Measurements from ENCODE around the gene PTGIR.

The PTGIR gene

DNA sequence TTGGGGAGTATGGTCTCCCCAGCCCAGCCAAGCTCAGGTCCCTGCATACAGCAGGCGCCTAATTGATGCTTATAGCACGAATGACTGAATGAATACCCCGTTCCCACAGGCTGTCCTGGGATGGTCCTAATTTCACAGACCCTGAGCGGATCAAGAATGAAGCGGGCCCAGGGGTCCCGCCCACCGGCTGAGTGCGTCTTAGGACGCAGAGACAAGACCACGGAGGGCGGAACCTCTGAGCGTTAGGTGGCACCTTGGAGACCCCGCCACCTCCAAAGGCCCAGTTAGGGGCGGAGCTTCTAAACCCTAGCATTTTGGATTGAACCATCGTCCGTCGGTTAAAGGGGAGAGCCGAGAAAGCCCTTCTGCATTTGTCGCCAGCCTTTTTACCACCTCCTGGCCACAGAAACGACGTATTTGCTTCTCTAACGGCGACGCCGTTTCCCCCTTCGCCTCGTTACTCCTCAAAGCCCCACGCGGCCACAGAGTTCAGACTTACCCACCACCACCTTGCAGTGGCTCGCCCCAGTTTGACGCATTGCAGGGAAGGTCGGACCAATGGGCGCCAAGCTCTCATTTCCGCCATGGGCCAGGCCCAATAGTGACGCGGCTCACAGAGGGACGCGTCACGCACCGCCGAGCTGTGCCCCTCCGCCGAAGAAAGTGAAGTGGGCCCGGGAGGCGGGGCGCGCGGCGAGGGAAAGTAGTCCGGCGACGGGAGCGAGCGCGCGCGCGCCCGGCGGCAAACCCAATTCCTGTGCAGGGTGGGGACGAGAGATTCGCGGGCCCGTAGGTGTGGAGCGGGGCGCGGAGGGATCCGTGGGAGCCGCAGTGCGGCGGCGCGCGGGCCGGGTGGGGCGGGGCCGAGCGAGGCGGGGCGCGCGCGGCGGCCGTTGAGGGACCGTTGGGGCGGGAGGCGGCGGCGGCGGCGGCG, 24.2 kb downstream of the PTGIR start:
- DNase-seq = peak; percentile 94 to 99 (median 98)

GRCh38 chr19:46599716-46600373, 25.0 kb downstream of the PTGIR start:
- DNase-seq = no peak

- no peak for DNase-seq
Measured at GRCh38 chr19:46598372-46598917, 26.4 kb downstream of the PTGIR start.

- DNase-seq = no peak
Measured at GRCh38 chr19:46596008-46596407, 28.9 kb downstream of the PTGIR start.

- DNase-seq = no peak
Measured at GRCh38 chr19:46591870-46592269, 33.0 kb downstream of the PTGIR start.

DNA sequence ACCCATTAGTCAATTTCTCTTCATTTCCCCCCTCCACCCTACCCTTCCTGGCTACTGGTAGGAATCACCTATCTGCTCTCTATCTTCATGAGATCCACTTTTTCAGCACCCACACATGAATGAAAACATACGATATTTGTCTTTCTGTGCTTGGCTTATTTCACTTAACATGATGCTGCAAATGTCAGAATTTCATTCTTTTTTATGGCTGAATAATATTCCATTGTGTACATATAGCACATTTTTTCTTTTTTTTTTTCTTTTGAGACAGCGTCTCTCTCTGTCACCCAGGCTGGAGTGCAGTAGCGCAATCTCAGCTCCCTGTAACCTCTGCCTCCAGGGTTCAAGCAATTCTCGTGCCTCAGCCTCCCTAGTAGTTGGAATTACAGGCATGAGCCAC, 33.6 kb downstream of the PTGIR start:
- no peak for DNase-seq

GRCh38 chr19:46587861-46588260, 37.0 kb downstream of the PTGIR start:
- DNase-seq = no peak

DNA sequence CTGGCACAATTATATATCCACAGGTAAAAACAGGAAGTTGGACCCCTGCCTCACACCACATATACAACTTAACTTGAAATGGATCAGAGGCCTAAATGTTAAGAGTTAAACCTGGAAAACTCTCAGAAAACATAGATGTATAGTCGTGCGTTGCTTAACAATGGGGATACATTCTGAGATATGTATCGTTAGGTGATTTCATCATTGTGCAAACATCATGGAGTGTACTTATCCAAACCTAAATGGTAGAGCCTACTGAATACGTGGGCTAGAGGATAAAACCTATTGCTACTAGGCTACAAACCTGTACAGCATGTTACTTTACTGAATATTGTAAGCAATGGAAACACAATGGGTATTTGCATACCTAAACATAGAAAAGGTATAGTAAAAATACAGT, 38.6 kb downstream of the PTGIR start:
- no peak for DNase-seq

GRCh38 chr19:46585539-46585938, 39.4 kb downstream of the PTGIR start:
- no peak for DNase-seq

DNA sequence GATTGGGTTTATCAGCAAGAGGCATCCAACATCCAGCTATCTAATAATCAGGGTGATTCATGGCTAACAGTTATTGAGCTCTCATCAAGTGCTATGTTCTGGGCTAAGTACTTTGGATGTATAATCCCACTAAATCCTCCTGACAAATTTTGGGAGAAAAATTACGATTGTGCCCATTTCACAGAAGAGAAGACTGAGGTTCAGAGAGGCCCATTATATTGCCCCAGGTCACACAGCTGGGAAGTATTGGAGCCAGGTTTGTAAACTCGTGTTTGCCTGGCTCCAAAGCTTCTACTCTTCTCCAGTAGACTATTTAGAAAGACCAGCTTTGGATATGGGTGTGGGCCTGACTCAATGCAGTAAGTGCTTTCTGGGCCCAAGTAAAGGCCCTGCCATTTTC, 44.6 kb downstream of the PTGIR start:
- DNase-seq = no peak

DNA sequence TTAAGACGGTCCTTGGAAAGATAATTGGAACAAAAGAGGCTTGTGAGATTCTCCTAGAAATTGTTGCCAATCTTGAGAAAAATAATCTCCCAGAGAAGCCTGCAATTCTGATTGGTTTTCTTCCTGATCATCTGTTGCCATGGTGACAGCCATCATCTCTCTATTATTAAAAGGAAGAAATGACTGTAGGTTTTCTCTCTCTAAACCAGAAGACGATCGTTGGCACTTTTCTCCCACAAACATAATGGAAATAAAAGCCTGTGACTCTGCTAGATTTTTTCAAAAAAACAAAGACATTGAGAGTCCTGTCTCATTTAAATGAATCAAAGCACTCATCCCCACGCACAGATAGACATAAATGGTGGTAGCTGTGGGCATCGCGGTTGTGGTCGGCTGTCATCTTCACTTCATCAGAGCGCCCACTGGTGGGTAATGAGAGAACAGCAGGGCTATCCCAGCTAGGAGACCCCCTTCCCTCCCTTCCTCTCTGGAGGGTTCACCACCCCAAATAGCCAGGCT, 45.5 kb downstream of the PTGIR start:
- DNase-seq = peak in 3 of 6 experiments; percentile 7 to 25 (median 21)

DNA sequence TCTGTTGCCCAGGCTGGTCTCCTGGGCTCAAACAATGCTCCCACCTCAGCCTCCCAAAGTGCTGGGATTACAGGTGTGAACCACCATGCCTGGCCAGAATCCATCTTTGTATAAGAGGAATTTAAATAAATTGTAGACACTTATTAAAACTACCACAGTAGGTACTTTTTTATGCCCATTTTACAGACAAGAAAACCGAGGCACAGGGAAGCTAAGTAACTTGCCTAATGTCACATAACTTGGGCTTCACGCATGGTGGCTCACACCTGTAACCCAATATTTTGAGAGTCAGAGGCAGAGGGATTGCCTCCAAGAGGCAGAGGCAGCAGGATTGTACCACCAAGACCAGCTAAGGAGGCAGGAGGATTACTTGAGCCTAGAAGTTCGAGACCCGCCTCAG, 46.4 kb downstream of the PTGIR start:
- no peak for DNase-seq

DNA sequence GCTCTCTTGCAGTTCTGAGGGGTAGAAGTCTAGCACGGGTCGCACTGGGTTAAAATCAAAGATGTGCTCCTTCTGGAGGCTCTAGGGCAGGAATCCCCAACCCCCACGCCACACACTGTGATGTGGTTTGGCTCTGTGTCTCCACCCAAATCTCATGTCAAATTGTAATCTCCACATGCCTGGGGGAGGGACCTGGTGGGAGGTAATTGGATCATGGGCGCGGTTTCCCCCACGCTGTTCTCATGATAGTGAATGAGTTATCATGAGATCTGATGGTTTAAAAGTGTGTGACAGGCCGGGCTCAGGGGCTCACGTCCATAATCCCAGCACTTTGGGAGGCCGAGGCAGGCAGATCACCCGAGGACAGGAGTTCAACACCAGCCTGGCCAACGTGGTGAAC, 50.4 kb downstream of the PTGIR start:
- DNase-seq = peak in 5 of 6 experiments; percentile 12 to 58 (median 21)

DNA sequence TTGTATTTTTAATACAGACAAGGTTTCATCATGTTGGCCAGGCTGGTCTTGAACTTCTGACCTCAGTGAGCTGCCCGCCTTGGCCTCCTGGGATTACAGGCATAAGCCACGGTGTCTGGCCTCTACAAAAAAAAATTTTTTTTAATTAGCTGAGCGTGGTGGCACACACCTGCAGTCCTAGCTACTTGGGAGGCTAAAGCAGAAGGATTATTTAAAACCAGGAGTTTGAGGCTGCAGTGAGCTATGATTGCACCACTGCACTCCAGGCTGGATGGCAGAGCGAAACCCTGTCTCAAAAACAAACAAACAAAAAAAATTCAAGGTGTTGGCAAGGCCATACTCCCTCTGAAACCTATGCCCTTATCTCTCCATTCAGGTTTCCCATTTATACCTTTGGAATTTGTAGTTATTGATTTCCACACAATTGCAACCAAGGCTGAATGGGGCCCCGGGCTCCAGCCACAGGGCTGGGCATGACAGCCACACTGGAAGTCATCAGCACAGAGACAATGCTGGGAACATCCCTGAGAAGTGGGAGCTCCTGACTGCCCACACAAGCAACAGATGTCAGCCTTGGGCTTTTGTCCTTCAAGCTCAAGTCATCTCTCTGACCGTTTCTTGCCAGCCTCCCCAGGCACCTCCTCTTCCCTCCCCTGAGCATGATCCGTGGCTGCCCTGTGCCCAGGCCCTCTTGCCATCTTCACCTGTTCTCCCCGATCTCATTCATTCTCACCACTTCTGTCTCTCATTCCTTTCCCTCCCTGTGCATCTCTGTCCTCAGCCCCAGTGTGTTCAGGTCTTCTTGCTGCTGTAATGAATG, 51.0 kb downstream of the PTGIR start:
- no peak for DNase-seq

DNA sequence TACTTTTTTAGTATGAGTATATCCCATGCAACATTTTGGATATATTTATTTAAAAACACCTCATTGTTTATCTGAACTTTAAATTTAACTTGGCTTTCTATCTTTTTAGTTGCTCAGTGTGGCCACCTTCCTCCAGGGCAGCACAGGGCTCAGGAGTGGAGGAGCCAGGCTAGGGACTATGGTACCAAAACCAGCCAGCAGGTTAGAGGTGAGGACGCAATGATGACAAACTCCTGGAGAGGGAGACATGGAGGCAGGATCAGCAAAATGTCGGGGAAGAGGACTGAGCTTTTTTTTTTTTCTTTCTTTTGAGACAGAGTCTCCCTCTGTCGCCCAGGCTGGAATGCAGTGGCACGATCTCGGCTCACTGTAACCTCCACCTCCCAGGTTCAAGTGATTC, 53.4 kb downstream of the PTGIR start:
- DNase-seq = peak in 1 of 6 experiments; percentile 6
